Measurements from ENCODE around the gene GYPB. TPM values are rescaled to one million over a fixed set of nuclear protein-coding genes. Genes with fewer than 3 reads are reported as not detected.
"Not testable (repeated sequence)": the region's sequence is repeated elsewhere in the genome, so short reads cannot be mapped to it uniquely, and the experiment has no call there.

The GYPB gene
- total RNA-seq, 1 experiment from 2014 or later: not detected

- not testable (repeated sequence) for H3K36me3 ChIP-seq; H3K27me3 ChIP-seq (replicated peaks); H3K27ac ChIP-seq
These were observed 5.3 kb upstream of the GYPB start for GRCh38 chr4:144024399-144025053.

DNA sequence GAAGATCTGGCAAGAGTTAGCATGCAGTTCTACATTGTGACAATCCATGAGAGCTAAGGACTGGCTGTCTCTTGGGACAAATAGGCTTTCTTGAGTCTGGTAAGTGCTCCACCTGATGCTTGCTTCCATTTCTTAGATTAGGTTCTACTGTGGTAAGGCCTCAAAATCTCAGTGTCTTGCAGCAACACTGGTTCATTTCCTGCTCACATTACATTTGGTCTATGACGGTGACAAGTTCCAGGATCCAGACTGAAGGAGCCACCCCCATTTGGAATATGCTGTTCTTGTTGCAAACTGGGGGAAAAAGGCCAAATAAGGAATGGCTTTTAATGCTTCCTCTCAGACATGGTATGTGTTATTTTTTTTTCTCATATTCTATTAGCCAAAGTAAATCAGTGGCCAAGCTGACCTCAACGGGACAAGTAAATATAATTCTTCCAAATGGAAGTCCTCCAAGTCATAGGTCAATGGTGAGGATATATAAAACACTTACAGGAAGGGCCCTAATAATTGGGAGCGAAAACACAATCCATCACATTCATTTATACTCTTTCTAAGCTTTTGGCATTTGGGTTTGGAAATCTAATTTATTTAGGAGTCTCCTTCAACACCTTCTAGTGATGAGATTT is 3.7 kb upstream of the GYPB start:
- not testable (repeated sequence) for H3K27ac ChIP-seq; H3K4me3 ChIP-seq; H3K4me1 ChIP-seq (replicated peaks); DNase-seq (ENCODE audit: low read depth in 1 of 2, low spot score in 2 of 2); H3K9me3 ChIP-seq (replicated peaks); H3K27me3 ChIP-seq (replicated peaks); H3K36me3 ChIP-seq

More at GRCh38 chr4:144024399-144025053, 5.3 kb upstream of the GYPB start:
- not testable (repeated sequence) for H3K9me3 ChIP-seq (replicated peaks); H3K4me3 ChIP-seq; H3K4me1 ChIP-seq (replicated peaks); DNase-seq (ENCODE audit: low read depth in 1 of 2, low spot score in 2 of 2)

DNA sequence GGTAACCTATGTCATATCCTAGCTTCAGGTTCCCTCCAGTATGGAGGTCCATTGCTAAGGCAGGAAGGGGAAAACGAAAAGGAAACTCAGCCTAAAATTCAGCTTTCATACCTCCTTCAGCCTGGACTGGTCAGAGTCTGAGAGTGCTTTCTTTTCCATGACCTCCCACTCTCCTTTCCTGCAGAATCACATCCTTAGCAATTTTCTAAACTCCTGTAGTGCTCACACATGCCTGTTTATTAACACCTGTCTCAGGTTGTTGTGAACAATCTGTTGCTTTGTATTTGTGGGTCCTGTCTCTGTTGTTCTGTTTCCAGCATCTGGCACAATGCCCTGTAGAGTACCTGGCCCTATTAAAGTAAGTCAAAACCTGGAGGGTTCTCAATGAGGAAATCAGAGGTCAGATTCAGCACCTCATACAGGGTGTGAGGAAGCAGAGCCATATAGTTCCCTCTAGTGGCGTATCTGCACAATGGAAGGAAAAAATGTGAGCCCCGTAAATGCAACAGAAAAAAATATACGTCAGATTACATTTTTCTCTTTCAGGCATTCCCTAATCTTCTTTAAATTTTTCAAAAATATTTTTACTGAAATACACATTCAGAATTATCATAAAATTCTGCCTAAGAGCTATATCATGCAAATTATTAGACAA is 2.3 kb upstream of the GYPB start:
- not testable (repeated sequence) for H3K36me3 ChIP-seq; H3K4me1 ChIP-seq (replicated peaks); H3K9me3 ChIP-seq (replicated peaks); H3K4me3 ChIP-seq; H3K27ac ChIP-seq; DNase-seq (ENCODE audit: low read depth in 1 of 2, low spot score in 2 of 2); H3K27me3 ChIP-seq (replicated peaks)

DNA sequence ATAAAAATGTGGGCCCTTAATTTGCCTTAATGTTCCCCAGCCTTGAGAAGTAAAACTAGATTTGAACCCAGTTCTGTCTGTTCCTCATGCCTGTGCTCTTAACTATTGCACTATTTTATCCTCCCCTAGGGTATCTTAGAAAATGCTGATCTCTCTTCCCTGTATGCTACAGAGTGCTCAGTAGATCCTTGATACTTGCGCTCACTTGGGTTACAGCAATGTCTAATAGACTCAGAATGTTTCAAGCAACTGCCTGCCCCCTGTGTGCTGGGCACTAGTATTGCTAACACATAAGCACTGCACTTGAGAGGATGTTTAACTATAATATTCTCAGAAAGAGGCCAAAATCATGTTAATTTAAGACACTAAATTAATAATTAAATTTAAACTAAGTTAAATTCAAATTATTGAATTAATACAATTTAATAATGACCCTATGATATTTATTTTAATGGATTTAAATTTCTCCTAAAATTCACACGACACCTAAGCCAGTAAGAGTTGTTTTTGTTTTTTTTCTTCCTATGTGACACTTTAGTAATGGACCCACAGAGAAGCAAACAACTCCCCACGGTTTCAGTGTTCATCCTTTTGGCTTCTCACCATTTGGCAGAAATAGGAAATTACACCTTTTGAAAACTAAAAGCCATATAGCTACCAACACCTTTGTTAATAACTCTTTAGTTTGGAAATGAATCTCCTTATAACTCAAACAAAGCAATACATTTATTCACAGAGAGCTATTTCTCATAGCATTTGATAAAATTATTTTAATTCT is 768 bp downstream of the GYPB start:
- not testable (repeated sequence) for H3K4me3 ChIP-seq; H3K9me3 ChIP-seq (replicated peaks); H3K36me3 ChIP-seq

GRCh38 chr4:144017271-144017670 is 1.9 kb downstream of the GYPB start:
- not testable (repeated sequence) for H3K4me1 ChIP-seq (replicated peaks); H3K36me3 ChIP-seq; H3K27ac ChIP-seq; H3K9me3 ChIP-seq (replicated peaks); DNase-seq (ENCODE audit: low read depth in 1 of 2, low spot score in 2 of 2); H3K27me3 ChIP-seq (replicated peaks); H3K4me3 ChIP-seq

More for the DNA sequence above, 768 bp downstream of the GYPB start:
- H3K27ac ChIP-seq; H3K4me1 ChIP-seq (replicated peaks); DNase-seq (ENCODE audit: low read depth in 1 of 2, low spot score in 2 of 2); H3K27me3 ChIP-seq (replicated peaks): not testable (repeated sequence)

DNA sequence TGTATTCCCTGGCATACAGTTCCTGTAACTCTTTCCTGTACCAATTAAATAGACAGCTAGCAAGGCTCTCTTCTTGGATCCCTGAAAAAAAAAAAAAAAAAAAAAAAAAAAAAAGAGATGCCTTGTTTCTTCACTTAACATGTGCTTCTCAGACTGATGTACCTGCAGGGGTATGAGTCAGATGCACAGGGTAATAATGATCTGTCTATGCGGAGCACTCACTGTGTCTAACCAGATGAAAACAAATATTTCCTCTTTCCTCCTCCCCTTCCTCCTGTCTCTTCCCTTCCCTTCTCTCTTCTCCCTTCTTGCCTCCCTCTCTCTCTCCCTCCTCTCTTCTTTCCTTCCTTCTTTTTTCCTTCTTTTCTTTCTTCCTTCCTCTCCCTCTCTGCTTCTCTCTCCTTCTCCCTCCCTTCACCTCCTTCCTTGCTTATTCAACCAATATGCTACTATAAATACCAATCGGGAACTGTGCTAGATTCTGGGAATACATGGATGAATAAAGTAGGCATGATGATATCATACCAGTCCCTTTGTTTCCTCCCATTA is 3.0 kb downstream of the GYPB start:
- H3K4me1 ChIP-seq (replicated peaks); H3K36me3 ChIP-seq; DNase-seq (ENCODE audit: low read depth in 1 of 2, low spot score in 2 of 2); H3K4me3 ChIP-seq; H3K9me3 ChIP-seq (replicated peaks); H3K27ac ChIP-seq; H3K27me3 ChIP-seq (replicated peaks): not testable (repeated sequence)

DNA sequence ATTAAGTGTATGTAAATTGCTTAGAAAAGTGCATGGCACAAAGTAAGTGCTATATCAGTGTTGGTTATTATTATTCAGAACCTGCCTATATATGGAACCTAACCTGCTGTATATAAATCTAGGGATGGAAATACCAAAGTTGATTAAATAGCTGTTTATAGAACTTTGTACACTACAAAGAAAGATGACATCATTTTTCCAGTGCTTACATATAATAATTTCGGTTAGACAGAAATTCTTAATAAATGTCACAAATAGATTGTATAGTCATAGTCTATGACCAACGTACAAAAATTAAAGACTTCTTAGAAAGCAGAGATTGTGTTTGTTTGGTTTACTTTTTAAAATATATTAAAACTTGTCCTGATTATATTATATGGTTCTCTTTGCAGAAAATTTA is 4.4 kb downstream of the GYPB start:
- H3K27ac ChIP-seq: no peak overlapping the region
- H3K4me1 ChIP-seq (replicated peaks): no peaks in the 10 kb centered on the region
- H3K36me3 ChIP-seq: no peaks in the 10 kb centered on the region
- DNase-seq (ENCODE audit: low read depth in 1 of 2, low spot score in 2 of 2): no peak
- no peaks in the 10 kb centered on the region for H3K27me3 ChIP-seq (replicated peaks)
- no peak overlapping the region for H3K4me3 ChIP-seq
- H3K9me3 ChIP-seq (replicated peaks): no peaks in the 10 kb centered on the region

GRCh38 chr4:144008602-144009001 is 10.6 kb downstream of the GYPB start:
- not testable (repeated sequence) for DNase-seq (ENCODE audit: low read depth in 1 of 2, low spot score in 2 of 2); H3K27ac ChIP-seq; H3K9me3 ChIP-seq (replicated peaks); H3K27me3 ChIP-seq (replicated peaks); H3K36me3 ChIP-seq; H3K4me3 ChIP-seq
- peaks cover 11% of the 10 kb centered on the region for H3K4me1 ChIP-seq (replicated peaks)

GRCh38 chr4:144007960-144008359 is 11.2 kb downstream of the GYPB start:
- H3K36me3 ChIP-seq; H3K27ac ChIP-seq; DNase-seq (ENCODE audit: low read depth in 1 of 2, low spot score in 2 of 2); H3K27me3 ChIP-seq (replicated peaks); H3K4me3 ChIP-seq; H3K9me3 ChIP-seq (replicated peaks): not testable (repeated sequence)
- H3K4me1 ChIP-seq (replicated peaks): peaks cover 11% of the 10 kb centered on the region

- H3K36me3 ChIP-seq; H3K4me3 ChIP-seq; H3K27me3 ChIP-seq (replicated peaks); H3K27ac ChIP-seq; DNase-seq (ENCODE audit: low read depth in 1 of 2, low spot score in 2 of 2); H3K9me3 ChIP-seq (replicated peaks): not testable (repeated sequence)
- H3K4me1 ChIP-seq (replicated peaks): peaks cover 11% of the 10 kb centered on the region
These were observed 12.9 kb downstream of the GYPB start for GRCh38 chr4:144006200-144006803.

GRCh38 chr4:144005558-144005953 is 13.6 kb downstream of the GYPB start:
- H3K27me3 ChIP-seq (replicated peaks); H3K4me3 ChIP-seq; DNase-seq (ENCODE audit: low read depth in 1 of 2, low spot score in 2 of 2); H3K9me3 ChIP-seq (replicated peaks); H3K27ac ChIP-seq; H3K36me3 ChIP-seq: not testable (repeated sequence)
- peaks cover 11% of the 10 kb centered on the region for H3K4me1 ChIP-seq (replicated peaks)

GRCh38 chr4:144004868-144005557 is 14.2 kb downstream of the GYPB start:
- peak in 1 of 2 experiments; percentile 39 for DNase-seq (ENCODE audit: low read depth in 1 of 2, low spot score in 2 of 2)
- not testable (repeated sequence) for H3K4me3 ChIP-seq; H3K27ac ChIP-seq; H3K36me3 ChIP-seq; H3K9me3 ChIP-seq (replicated peaks); H3K27me3 ChIP-seq (replicated peaks)
- peaks cover 11% of the 10 kb centered on the region for H3K4me1 ChIP-seq (replicated peaks)

DNA sequence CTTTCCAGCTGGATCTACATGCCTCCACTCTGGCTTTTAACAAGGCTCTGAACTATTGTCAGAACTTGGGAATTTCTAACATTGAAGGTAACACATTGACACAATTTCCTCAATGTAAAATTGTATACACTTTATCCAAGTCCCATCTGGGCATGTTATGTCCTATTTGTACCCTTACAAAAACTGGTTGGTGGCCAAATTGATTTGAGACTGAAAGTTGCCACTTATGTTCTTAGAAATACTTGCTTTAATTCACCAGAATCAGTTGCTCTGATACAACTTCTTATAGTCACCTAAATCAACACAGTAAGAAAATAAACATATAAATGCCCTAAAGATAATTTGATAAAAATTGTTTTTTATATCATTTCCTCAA is 15.3 kb downstream of the GYPB start:
- H3K36me3 ChIP-seq; DNase-seq (ENCODE audit: low read depth in 1 of 2, low spot score in 2 of 2); H3K4me3 ChIP-seq; H3K27ac ChIP-seq; H3K9me3 ChIP-seq (replicated peaks); H3K27me3 ChIP-seq (replicated peaks): not testable (repeated sequence)
- peaks cover 11% of the 10 kb centered on the region for H3K4me1 ChIP-seq (replicated peaks)

All from SJSA1 (cell line).